GM21786 (cell line): ENCODE measurements around the gene MAPK11.
"Not testable (repeated sequence)": the region's sequence is repeated elsewhere in the genome, so short reads cannot be mapped to it uniquely, and the experiment has no call there.

ENCODE experiments used
- ATAC-seq: cut with Tn5 transposase; IDR thresholded peaks from one replicate; pipeline ENCODE4 v1.9.1; 2021; ENCODE audit not compliant: unreplicated experiment

MAPK11 gene

DNA sequence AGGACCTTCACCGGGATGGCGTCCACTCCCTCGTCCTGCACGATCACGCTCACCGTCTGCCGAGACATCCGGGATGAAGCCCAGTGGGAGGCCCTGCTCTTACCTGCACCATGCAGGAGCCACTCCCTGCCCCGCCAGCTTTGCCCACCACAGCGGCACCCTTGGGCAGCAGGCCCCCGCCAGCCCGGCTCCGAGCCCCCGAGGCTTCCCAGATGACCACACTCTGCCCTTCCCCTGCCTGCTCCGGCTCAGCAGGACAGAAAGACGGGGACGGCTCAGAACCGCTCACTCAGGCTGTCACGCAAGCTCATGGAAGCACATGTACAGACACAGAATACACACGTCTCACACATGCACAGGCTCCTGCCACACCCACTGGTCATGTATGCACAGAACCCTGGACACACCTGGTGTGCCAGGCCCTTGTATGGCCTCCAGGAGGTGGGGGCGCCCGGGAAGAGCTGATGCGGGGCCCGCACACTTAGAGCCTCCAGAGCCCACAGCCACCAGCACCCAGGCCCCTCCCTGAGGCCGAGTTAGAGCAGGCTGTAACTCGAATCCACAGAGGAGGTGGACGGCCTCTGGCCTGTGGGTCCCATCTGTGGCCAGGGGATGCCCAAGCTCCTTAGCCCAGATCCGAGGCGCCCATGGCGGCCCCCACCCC is 8.9 kb upstream of the MAPK11 start:
- ATAC-seq, result no peak

DNA sequence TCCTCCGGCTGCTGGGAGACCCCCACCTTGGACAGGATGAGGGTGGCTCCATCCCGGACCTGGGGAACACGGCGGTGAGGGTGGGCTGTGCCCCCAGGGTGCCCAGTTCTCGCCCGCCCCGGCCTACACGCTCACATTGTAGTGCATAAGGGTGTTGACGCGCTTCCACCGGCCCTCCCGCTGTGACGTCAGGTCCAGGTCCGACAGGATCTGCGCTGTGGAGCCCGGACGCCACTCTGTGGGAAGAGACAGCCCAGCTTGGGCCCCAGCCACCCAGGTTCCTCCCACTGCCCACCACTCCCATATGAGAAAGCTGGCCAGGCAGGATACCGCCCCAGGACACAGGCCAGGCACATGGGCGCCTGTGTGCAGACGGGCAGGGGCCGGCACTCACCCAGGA is 8.3 kb upstream of the MAPK11 start:
- ATAC-seq, result no peak

GRCh38 chr22:50277761-50278160 is 7.6 kb upstream of the MAPK11 start:
- no peak for ATAC-seq

- peak; percentile 69 for ATAC-seq
Measured at GRCh38 chr22:50276143-50276542, 6.0 kb upstream of the MAPK11 start.

DNA sequence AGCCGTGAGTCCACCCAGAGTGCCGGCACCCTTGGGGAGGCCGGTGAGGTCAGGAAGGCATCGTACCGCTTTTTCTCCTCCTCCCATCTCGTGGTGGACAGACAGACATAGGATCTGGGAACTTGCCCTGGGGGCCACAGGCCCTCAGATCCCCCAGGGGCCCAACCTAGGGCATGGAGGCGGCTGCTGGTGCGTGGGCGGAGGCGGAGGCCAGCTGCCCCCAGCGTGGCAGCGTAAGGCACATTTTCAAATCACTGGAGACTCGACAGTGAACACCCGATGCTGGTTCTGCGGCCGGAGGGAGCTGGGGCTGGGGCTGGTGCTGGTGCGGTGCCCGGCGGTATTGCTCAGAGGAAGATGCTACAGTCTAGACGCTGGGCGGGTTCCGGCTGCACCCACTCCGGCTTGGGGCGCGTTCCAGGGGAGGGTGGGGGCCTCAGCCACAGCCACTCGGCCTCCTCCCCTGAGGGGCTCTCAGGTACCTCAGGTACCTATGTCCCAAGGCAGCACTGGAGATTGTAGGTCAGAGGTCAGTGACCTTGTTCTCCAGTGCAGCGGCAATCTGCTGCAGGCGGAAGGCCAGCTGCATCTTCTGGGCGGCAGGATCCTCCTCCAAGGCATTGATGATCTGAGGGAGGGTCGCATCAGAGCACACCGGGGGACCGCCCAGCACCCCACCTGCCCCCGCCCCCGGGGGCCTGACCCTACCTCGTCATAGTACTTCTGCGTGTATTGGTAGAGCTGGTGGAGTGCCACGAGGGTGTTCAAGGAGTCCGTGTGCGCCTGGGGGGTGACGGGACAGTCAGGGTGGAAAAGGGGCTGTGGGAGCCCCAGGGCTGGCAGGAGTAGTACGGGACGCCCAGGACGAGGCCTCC is 5.2 kb upstream of the MAPK11 start:
- ATAC-seq, result no peak

GRCh38 chr22:50274771-50275170 is 4.6 kb upstream of the MAPK11 start:
- no peak for ATAC-seq

- no peak for ATAC-seq
Measured at GRCh38 chr22:50274311-50274710, 4.1 kb upstream of the MAPK11 start.

- not testable (repeated sequence) for ATAC-seq
Measured at GRCh38 chr22:50273781-50274180, 3.6 kb upstream of the MAPK11 start.

DNA sequence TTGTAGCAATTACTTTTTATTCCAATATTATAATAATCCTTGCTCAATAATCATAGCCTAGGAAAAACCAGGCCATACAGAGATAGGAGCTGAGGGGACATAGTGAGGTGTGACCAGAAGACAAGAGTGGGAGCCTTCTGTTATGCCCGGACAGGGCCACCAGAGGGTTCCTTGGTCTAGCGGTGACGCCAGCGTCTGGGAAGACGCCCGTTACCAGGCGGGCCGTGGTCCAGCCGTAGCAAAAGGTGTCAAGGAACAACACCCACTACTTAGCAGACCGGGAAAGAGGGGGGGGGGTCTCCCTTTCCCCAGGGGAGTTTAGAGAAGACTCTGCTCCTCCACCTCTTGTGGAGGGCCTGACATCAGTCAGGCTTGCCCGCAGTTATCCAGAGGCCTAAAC is 3.2 kb upstream of the MAPK11 start:
- not testable (repeated sequence) for ATAC-seq

DNA sequence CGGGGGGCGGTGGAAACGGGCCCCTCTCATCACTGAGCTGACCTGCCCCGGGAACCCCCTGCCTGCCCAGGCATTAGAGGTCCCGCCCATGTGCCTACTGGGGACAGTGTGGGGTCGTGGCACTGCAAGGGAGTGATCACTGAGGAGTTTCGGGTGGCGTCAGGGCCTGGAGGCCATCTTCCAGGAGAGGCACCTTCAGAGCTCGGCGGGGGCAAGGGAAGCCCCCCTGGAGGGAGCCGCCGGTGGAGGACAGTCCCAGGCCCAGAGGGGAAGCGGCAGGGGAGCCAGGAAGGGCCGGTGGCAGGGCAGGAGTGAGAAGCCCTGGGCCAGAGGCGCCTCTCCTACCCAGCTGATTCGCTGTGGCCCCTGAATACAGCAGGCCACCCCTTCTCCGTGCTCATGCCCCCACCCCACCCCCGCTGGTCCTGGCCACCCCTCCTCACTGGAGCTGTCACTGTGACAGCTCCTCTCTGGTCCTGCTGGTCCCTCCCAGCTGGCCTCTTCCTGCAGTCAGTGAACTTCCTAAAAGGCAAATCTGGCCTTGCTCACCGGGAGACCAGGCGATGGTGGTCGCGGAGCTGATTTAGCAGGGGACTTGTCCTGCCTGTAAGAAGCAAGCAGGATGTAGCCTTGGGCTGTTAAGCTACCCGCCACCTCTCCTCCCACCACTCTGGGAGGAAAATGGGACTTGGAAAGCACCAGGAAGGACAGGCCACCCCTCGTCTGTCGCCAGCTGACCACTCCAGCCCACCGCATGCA is 2.0 kb upstream of the MAPK11 start:
- no peak for ATAC-seq

- no peak for ATAC-seq
Measured at GRCh38 chr22:50271519-50271970, 1.4 kb upstream of the MAPK11 start.

DNA sequence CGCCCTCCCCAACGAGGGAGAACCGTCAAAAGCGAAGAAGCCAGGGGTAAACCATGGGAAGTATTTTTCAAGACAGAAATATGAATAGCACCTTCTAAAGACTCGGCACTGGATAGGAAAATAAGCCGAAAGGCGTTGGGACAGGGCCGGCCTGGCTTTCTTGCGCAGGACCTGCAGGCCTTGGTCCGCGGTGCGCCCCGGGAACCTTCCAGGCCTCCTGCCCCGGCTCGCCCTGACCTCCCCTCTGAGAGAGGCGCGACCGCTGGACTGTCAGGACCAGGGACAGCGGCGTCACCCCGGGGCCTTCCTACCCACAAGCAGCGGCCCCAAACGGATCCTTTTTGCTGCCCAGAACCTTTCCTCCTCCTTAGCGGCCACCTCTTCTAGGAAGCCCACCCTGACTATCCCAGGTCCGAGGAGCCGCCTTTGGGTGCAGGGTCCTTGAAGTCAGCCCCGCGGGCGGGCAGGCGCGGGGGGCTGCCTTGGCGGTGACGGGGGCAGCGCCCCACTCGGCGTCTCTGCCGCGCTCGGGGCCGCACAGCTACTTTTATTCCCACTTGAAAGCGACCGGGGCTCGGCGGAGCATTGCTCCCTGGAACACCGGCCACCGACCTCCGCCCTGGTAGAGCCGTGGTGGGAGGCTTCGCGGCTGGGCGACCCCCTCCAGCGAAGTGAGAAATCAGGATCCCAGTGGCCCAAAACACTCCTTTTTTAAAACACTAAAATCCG is 650 bp upstream of the MAPK11 start:
- ATAC-seq, result no peak

DNA sequence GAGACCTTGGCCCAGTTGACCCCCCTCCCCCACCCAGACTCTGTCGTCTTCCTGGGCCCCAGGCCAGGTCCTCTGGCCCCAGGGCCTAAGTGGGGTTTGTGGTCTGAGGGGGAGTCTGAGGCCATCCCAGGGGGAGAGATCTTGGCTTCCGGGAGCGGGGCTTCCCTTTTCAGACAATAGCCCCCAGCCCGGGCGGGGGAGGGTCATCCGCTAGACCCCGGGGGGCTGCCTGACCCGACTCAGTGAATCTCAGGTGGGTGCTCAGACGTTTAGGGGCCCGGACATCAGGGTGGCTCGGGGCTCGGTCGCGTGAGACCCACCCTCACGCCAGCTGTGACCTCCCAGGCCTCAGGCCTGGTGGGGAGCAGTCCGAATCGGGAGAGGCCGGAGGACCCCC is 609 bp downstream of the MAPK11 start:
- no peak for ATAC-seq

GRCh38 chr22:50268655-50269113 is 1.5 kb downstream of the MAPK11 start:
- no peak for ATAC-seq

DNA sequence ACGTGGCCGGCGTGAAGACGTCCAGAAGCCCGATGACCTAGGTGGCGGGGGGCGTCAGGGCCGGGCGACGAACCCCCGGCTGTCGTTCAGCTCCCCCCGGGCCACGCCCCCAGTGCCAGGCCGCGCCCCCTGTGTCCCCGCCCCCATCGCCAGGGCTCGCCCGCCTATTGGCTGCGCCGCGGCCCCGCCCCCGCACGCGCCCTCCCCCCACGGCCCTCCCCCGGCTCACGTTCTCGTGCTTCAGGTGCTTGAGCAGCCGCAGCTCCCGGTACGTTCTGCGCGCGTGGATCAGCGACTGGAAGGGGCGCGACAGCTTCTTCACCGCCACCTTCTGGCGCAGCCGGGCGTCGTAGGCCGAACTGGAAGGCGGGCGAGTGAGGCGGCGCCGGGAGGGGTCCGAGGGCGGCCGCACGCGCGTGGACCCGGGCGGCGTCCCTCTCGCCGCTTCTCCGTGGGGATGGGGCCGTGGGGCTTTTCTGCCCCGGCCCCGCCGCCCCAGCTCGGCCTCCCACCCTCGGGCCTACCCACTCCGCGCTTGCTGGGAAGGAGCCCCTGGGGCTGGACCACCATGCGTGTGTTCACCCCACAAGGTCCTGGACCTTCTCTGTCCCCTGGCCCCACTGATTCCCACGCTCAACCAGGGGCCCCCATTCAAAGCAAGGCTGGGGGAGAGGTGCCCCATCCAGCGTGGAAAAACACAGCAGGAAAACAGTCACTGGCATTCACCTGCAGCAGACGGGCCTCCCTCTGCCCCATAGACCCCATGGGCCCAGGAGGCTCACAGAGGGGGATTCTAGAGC is 2.4 kb downstream of the MAPK11 start:
- no peak for ATAC-seq

- no peak for ATAC-seq
Measured at GRCh38 chr22:50266994-50267393, 3.2 kb downstream of the MAPK11 start.

GRCh38 chr22:50264946-50265669 is 5.1 kb downstream of the MAPK11 start:
- ATAC-seq, result no peak

DNA sequence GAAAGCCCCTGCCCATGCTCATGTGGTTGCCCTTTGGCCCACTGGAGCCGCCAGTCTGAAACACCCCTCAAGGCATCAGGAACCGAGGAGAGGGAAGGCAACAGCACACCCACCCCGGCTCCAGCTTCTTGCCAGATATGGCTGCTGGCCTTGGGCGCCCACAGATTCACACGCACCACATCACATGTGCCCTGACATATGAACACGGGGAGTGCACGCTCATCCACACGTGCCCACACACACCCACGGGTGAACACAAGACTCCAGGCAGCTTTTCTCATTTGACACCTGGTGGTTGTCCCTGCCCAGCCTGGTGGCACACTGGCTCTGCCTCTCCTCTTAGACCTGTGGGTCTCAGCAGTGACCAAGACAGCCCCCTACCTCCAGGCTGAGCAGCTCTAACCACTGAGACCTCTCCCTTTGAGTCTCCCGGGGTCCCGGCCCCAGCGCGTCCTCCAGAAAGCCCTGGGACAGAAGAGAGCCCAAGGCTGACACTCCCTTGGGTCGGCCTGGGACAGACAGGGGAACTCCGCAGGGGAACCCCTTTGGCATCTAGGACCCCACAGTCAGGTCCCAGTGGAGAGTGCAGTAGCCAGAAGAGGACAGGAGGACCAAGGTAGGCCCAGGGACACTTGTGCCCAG is 6.0 kb downstream of the MAPK11 start:
- ATAC-seq, result no peak
